ENCODE results near the gene UTP25.

The UTP25 gene

DNA sequence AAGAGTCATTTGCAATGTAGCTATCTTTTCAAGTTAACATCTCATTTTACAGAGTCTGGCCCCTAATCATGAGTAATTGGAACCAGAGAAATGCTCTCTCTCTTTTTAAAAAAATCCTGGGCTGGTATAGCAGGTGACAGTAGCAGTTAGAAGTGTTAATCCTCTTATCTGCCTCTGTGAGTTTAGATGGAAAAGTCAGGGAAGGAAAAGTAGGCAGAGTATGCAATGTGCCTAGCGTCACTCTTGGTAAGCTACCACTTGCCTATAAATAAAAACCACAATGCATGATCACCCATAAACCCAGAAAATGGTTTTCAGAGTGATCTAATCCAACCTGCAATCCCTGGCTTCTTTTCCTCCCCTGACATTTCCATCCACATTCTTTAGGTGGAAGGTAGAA, 43.2 kb downstream of the UTP25 start:
- DNase-seq = no peak
- Histone ChIP-seq H3K9me3 (ENCODE audit: control insufficient read depth, low read length) (no peaks in the 10 kb centered on the region), H3K4me3 (ENCODE audit: insufficient read depth, low read depth, low read length, poor library complexity, severe bottlenecking) (no peak overlapping the region), H3K27ac (ENCODE audit: insufficient read depth, low read length, poor library complexity, severe bottlenecking) (no peak overlapping the region), H3K36me3 (ENCODE audit: control insufficient read depth, insufficient read depth, low read length) (no peaks in the 10 kb centered on the region), H3K4me1 (ENCODE audit: control insufficient read depth, insufficient read depth, low read length, poor library complexity, severe bottlenecking) (no peaks in the 10 kb centered on the region), H3K27me3 (replicated peaks; ENCODE audit: control insufficient read depth, insufficient read depth, low read length, poor library complexity, severe bottlenecking) (no peaks in the 10 kb centered on the region)

DNA sequence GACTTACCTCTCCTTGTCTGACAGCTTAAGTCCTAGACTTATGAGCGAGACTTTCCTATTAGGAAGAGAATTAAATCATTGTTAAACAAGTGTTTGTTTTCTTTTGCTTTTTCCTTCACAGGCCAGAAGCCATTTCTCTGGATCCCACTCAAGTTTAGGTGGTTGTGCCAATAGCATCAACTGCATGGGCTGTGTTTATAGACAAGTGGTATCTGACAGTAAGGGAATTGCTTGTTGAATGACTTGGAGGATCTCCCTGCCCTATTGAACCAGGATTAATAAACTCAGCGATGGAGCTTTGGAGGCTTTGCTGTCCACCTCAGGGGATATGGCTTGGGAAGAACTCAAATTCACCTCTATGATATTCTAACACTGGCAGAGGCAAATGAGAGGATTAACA, 43.7 kb downstream of the UTP25 start:
- H3K27me3 ChIP-seq (replicated peaks; ENCODE audit: control insufficient read depth, insufficient read depth, low read length, poor library complexity, severe bottlenecking) = no peaks in the 10 kb centered on the region
- no peaks in the 10 kb centered on the region for H3K4me1 ChIP-seq (ENCODE audit: control insufficient read depth, insufficient read depth, low read length, poor library complexity, severe bottlenecking)
- H3K27ac ChIP-seq (ENCODE audit: insufficient read depth, low read length, poor library complexity, severe bottlenecking) = no peak overlapping the region
- DNase-seq = no peak
- no peak overlapping the region for H3K4me3 ChIP-seq (ENCODE audit: insufficient read depth, low read depth, low read length, poor library complexity, severe bottlenecking)
- no peaks in the 10 kb centered on the region for H3K9me3 ChIP-seq (ENCODE audit: control insufficient read depth, low read length)
- no peaks in the 10 kb centered on the region for H3K36me3 ChIP-seq (ENCODE audit: control insufficient read depth, insufficient read depth, low read length)

DNA sequence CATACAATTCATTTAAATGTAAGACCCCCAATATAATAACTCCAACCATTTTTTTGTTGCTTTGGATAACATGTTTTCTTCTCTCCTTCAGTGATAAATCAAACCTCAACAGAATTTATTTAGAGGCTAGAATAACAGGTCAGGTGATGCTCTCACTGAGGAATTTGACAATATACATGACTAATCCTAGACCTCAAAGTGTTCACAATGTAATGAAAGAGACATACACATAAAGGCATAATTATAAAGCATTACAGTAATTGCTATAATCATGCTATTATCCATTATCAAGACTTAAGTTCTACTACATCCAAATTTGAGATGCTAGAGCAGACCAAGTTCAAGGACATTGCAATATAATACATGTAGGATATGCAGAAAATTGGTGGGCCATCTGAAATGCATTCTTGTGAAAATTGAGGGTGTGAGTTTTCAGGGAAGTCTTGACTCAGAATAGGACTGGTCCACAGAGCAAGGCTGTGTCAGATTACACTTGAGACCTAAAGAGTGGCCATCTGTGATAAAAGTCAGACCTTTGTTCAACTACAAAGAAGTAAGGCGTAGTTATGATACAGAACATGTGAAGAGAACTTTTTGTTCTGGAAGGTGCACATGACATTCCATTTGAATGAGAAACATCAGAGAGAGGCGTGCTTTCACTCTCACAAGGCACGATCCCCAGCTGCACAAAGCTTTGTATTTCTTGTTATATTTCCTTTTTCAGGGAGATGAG, 45.5 kb downstream of the UTP25 start:
- no peak for DNase-seq
- no peaks in the 10 kb centered on the region for H3K27me3 ChIP-seq (replicated peaks; ENCODE audit: control insufficient read depth, insufficient read depth, low read length, poor library complexity, severe bottlenecking)
- H3K36me3 ChIP-seq (ENCODE audit: control insufficient read depth, insufficient read depth, low read length) = no peaks in the 10 kb centered on the region
- H3K4me1 ChIP-seq (ENCODE audit: control insufficient read depth, insufficient read depth, low read length, poor library complexity, severe bottlenecking) = no peaks in the 10 kb centered on the region
- no peak overlapping the region for H3K27ac ChIP-seq (ENCODE audit: insufficient read depth, low read length, poor library complexity, severe bottlenecking)
- no peak overlapping the region for H3K4me3 ChIP-seq (ENCODE audit: insufficient read depth, low read depth, low read length, poor library complexity, severe bottlenecking)
- H3K9me3 ChIP-seq (ENCODE audit: control insufficient read depth, low read length) = no peaks in the 10 kb centered on the region

DNA sequence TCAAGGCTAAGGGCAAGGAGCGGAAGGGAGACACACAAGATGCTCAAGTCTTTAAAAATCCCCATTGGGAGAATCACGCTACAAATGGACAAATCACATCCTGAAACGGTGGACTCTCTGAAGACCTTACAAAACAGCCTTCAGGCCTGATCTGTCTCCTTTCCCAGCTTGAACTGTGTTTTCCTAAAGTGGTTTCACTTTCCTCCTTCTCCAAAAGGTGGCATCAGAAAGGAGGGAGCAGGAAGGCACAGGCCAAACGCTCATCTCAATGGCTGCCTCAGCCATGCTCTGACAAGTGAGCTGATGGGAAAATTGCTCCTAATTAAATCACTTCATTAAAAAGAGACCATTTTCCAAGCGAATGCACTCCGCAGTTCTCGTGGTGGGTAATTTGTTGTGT, 47.7 kb downstream of the UTP25 start:
- Histone ChIP-seq H3K36me3 (ENCODE audit: control insufficient read depth, insufficient read depth, low read length) (no peaks in the 10 kb centered on the region), H3K27ac (ENCODE audit: insufficient read depth, low read length, poor library complexity, severe bottlenecking) (no peak overlapping the region), H3K4me1 (ENCODE audit: control insufficient read depth, insufficient read depth, low read length, poor library complexity, severe bottlenecking) (no peaks in the 10 kb centered on the region), H3K27me3 (replicated peaks; ENCODE audit: control insufficient read depth, insufficient read depth, low read length, poor library complexity, severe bottlenecking) (peaks cover 4% of the 10 kb centered on the region), H3K4me3 (ENCODE audit: insufficient read depth, low read depth, low read length, poor library complexity, severe bottlenecking) (no peak overlapping the region), H3K9me3 (ENCODE audit: control insufficient read depth, low read length) (no peaks in the 10 kb centered on the region)
- no peak for DNase-seq

- H3K4me3 ChIP-seq (ENCODE audit: insufficient read depth, low read depth, low read length, poor library complexity, severe bottlenecking) = no peak overlapping the region
- no peak for DNase-seq
- no peaks in the 10 kb centered on the region for H3K9me3 ChIP-seq (ENCODE audit: control insufficient read depth, low read length)
- peaks cover 4% of the 10 kb centered on the region for H3K27me3 ChIP-seq (replicated peaks; ENCODE audit: control insufficient read depth, insufficient read depth, low read length, poor library complexity, severe bottlenecking)
- H3K4me1 ChIP-seq (ENCODE audit: control insufficient read depth, insufficient read depth, low read length, poor library complexity, severe bottlenecking) = no peaks in the 10 kb centered on the region
- no peak overlapping the region for H3K27ac ChIP-seq (ENCODE audit: insufficient read depth, low read length, poor library complexity, severe bottlenecking)
- H3K36me3 ChIP-seq (ENCODE audit: control insufficient read depth, insufficient read depth, low read length) = no peaks in the 10 kb centered on the region
Measured at GRCh38 chr1:209876078-209876800, 48.5 kb downstream of the UTP25 start.

GRCh38 chr1:209877087-209877764, 49.5 kb downstream of the UTP25 start:
- Histone ChIP-seq H3K36me3 (ENCODE audit: control insufficient read depth, insufficient read depth, low read length) (no peaks in the 10 kb centered on the region), H3K27ac (ENCODE audit: insufficient read depth, low read length, poor library complexity, severe bottlenecking) (no peak overlapping the region), H3K9me3 (ENCODE audit: control insufficient read depth, low read length) (no peaks in the 10 kb centered on the region), H3K4me1 (ENCODE audit: control insufficient read depth, insufficient read depth, low read length, poor library complexity, severe bottlenecking) (no peaks in the 10 kb centered on the region), H3K27me3 (replicated peaks; ENCODE audit: control insufficient read depth, insufficient read depth, low read length, poor library complexity, severe bottlenecking) (peaks cover 4% of the 10 kb centered on the region), H3K4me3 (ENCODE audit: insufficient read depth, low read depth, low read length, poor library complexity, severe bottlenecking) (no peak overlapping the region)
- DNase-seq = no peak

GRCh38 chr1:209878964-209879363, 51.2 kb downstream of the UTP25 start:
- H3K9me3 ChIP-seq (ENCODE audit: control insufficient read depth, low read length) = no peaks in the 10 kb centered on the region
- no peak for DNase-seq
- no peaks in the 10 kb centered on the region for H3K4me1 ChIP-seq (ENCODE audit: control insufficient read depth, insufficient read depth, low read length, poor library complexity, severe bottlenecking)
- H3K27ac ChIP-seq (ENCODE audit: insufficient read depth, low read length, poor library complexity, severe bottlenecking) = no peak overlapping the region
- H3K4me3 ChIP-seq (ENCODE audit: insufficient read depth, low read depth, low read length, poor library complexity, severe bottlenecking) = no peak overlapping the region
- H3K36me3 ChIP-seq (ENCODE audit: control insufficient read depth, insufficient read depth, low read length) = no peaks in the 10 kb centered on the region
- H3K27me3 ChIP-seq (replicated peaks; ENCODE audit: control insufficient read depth, insufficient read depth, low read length, poor library complexity, severe bottlenecking) = peaks cover 4% of the 10 kb centered on the region

GRCh38 chr1:209879539-209879938, 51.8 kb downstream of the UTP25 start:
- Histone ChIP-seq H3K4me3 (ENCODE audit: insufficient read depth, low read depth, low read length, poor library complexity, severe bottlenecking) (no peak overlapping the region), H3K27me3 (replicated peaks; ENCODE audit: control insufficient read depth, insufficient read depth, low read length, poor library complexity, severe bottlenecking) (peaks cover 4% of the 10 kb centered on the region), H3K9me3 (ENCODE audit: control insufficient read depth, low read length) (no peaks in the 10 kb centered on the region), H3K4me1 (ENCODE audit: control insufficient read depth, insufficient read depth, low read length, poor library complexity, severe bottlenecking) (no peaks in the 10 kb centered on the region), H3K27ac (ENCODE audit: insufficient read depth, low read length, poor library complexity, severe bottlenecking) (no peak overlapping the region), H3K36me3 (ENCODE audit: control insufficient read depth, insufficient read depth, low read length) (no peaks in the 10 kb centered on the region)
- no peak for DNase-seq

GRCh38 chr1:209880031-209880430, 52.3 kb downstream of the UTP25 start:
- Histone ChIP-seq H3K36me3 (ENCODE audit: control insufficient read depth, insufficient read depth, low read length) (no peaks in the 10 kb centered on the region), H3K27ac (ENCODE audit: insufficient read depth, low read length, poor library complexity, severe bottlenecking) (no peak overlapping the region), H3K27me3 (replicated peaks; ENCODE audit: control insufficient read depth, insufficient read depth, low read length, poor library complexity, severe bottlenecking) (peaks cover 4% of the 10 kb centered on the region), H3K4me1 (ENCODE audit: control insufficient read depth, insufficient read depth, low read length, poor library complexity, severe bottlenecking) (no peaks in the 10 kb centered on the region), H3K4me3 (ENCODE audit: insufficient read depth, low read depth, low read length, poor library complexity, severe bottlenecking) (no peak overlapping the region), H3K9me3 (ENCODE audit: control insufficient read depth, low read length) (no peaks in the 10 kb centered on the region)
- DNase-seq = no peak

DNA sequence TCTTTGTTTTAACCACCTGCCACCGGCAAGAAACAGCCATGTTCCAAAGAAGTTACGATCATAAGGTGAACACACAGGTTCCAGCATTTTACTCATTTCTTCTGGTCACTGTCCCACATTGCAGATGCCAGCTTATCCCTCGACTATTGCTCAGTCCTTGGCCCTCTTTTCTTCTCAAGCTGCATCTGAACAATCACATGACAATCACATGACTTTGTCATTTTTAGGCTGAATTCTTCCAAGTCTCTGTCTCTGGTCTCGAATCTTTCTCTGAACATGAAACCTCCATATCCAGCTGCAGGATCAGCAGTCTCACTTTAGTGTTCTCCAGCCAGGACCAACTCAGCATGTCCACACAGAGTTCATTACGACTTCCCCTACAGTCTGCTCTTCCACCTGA, 53.8 kb downstream of the UTP25 start:
- DNase-seq = no peak
- no peak overlapping the region for H3K4me3 ChIP-seq (ENCODE audit: insufficient read depth, low read depth, low read length, poor library complexity, severe bottlenecking)
- H3K9me3 ChIP-seq (ENCODE audit: control insufficient read depth, low read length) = no peaks in the 10 kb centered on the region
- no peaks in the 10 kb centered on the region for H3K36me3 ChIP-seq (ENCODE audit: control insufficient read depth, insufficient read depth, low read length)
- H3K4me1 ChIP-seq (ENCODE audit: control insufficient read depth, insufficient read depth, low read length, poor library complexity, severe bottlenecking) = no peaks in the 10 kb centered on the region
- H3K27ac ChIP-seq (ENCODE audit: insufficient read depth, low read length, poor library complexity, severe bottlenecking) = no peak overlapping the region
- peaks cover 4% of the 10 kb centered on the region for H3K27me3 ChIP-seq (replicated peaks; ENCODE audit: control insufficient read depth, insufficient read depth, low read length, poor library complexity, severe bottlenecking)

Data from effector memory CD4-positive, alpha-beta T cell (primary cell).